SK-N-SH treated with all-trans-retinoic acid at 6 μM for 48 hours (cell line): Measurements from ENCODE around the gene UCKL1.

Source experiments
- ATAC-seq: fragments of 200-7000 bp; cut with Tn5 transposase; 3 replicates; pipeline ENCODE4 v1.9.1; 2020; ENCODE audit warnings: mild to moderate bottlenecking, moderate library complexity
- ARNTL ChIP-seq: fragments of 450-650 bp; formaldehyde crosslinking; IDR thresholded peaks from 2 replicates; pipeline ENCODE4 v1.5.0; 2020; ENCODE audit warnings: low read depth, mild to moderate bottlenecking, moderate library complexity, borderline replicate concordance
- BACH2 ChIP-seq: fragments of 250-450 bp; sonication (Bioruptor Pico); IDR thresholded peaks from 2 replicates; pipeline ENCODE4 v1.9.0; 2021; ENCODE audit warnings: mild to moderate bottlenecking, borderline replicate concordance
- CREB5 ChIP-seq: fragments of 250-450 bp; sonication (Bioruptor Pico); IDR thresholded peaks from 2 replicates; pipeline ENCODE4 v1.5.1; 2020; ENCODE audit warnings: low read depth, mild to moderate bottlenecking, moderate library complexity
- CSDC2 ChIP-seq: fragments of 250-450 bp; sonication (Bioruptor Pico); IDR thresholded peaks from 2 replicates; pipeline ENCODE4 v1.5.0; 2020; ENCODE audit warnings: mild to moderate bottlenecking, moderate library complexity
- CSRNP3 ChIP-seq: fragments of 250-450 bp; sonication (Bioruptor Pico); IDR thresholded peaks from 2 replicates; pipeline ENCODE4 v1.5.1; 2021; ENCODE audit warnings: mild to moderate bottlenecking, moderate library complexity
- ESRRG ChIP-seq: fragments of 250-450 bp; sonication (Bioruptor Pico); IDR thresholded peaks from 2 replicates; pipeline ENCODE4 v1.6.1; 2021; ENCODE audit warnings: mild to moderate bottlenecking
- GLIS3 ChIP-seq: fragments of 250-450 bp; sonication (Bioruptor Pico); IDR thresholded peaks from 2 replicates; pipeline ENCODE4 v1.5.0; 2020; ENCODE audit warnings: mild to moderate bottlenecking, moderate library complexity
- PATZ1 ChIP-seq: fragments of 250-450 bp; sonication (Bioruptor Pico); IDR thresholded peaks from 2 replicates; pipeline ENCODE4 v1.8.0; 2020; ENCODE audit warnings: mild to moderate bottlenecking, moderate library complexity, borderline replicate concordance
- POU6F1 ChIP-seq: fragments of 250-450 bp; sonication (Bioruptor Pico); IDR thresholded peaks from 2 replicates; pipeline ENCODE4 v1.8.0; 2021; ENCODE audit warnings: low read depth, mild to moderate bottlenecking, moderate library complexity, borderline replicate concordance
- PPARA ChIP-seq: fragments of 250-450 bp; sonication (Bioruptor Pico); IDR thresholded peaks from 2 replicates; pipeline ENCODE4 v1.5.0; 2020; ENCODE audit warnings: mild to moderate bottlenecking, borderline replicate concordance
- RARB ChIP-seq: fragments of 250-450 bp; sonication (Bioruptor Pico); IDR thresholded peaks from 2 replicates; pipeline ENCODE4 v1.8.0; 2021; ENCODE audit warnings: mild to moderate bottlenecking, moderate library complexity
- SNAI2 ChIP-seq: fragments of 250-450 bp; sonication (Bioruptor Pico); IDR thresholded peaks from 2 replicates; pipeline ENCODE4 v1.5.0; 2020; ENCODE audit warnings: mild to moderate bottlenecking, moderate library complexity
- TCF4 ChIP-seq: fragments of 250-450 bp; sonication (Bioruptor Pico); IDR thresholded peaks from 2 replicates; pipeline ENCODE4 v1.8.0; 2021; ENCODE audit warnings: mild to moderate bottlenecking, moderate library complexity, borderline replicate concordance
- TOX ChIP-seq: fragments of 250-450 bp; sonication (Bioruptor Pico); IDR thresholded peaks from 2 replicates; pipeline ENCODE4 v1.8.0; 2021; ENCODE audit warnings: mild to moderate bottlenecking, moderate library complexity, borderline replicate concordance
- TSHZ2 ChIP-seq: fragments of 250-450 bp; sonication (Bioruptor Pico); IDR thresholded peaks from 2 replicates; pipeline ENCODE4 v1.5.0; 2020; ENCODE audit warnings: mild to moderate bottlenecking, moderate library complexity
- ZC3H10 ChIP-seq: fragments of 250-450 bp; sonication (Bioruptor Pico); IDR thresholded peaks from 2 replicates; pipeline ENCODE4 v1.5.1; 2021; ENCODE audit warnings: mild to moderate bottlenecking, moderate library complexity
- ZFP3 ChIP-seq: fragments of 250-450 bp; sonication (Bioruptor Pico); IDR thresholded peaks from 2 replicates; pipeline ENCODE4 v1.5.0; 2020; ENCODE audit warnings: mild to moderate bottlenecking, moderate library complexity
- ZFP30 ChIP-seq: fragments of 450-650 bp; formaldehyde crosslinking; IDR thresholded peaks from 2 replicates; pipeline ENCODE4 v1.5.0; 2022; ENCODE audit warnings: mild to moderate bottlenecking, moderate library complexity
- ZNF565 ChIP-seq: fragments of 450-650 bp; formaldehyde crosslinking; conservative IDR thresholded peaks from 2 replicates; pipeline ENCODE4 v1.5.0; 2020; ENCODE audit warnings: low read depth, mild to moderate bottlenecking, moderate library complexity
- ZNF70 ChIP-seq: fragments of 450-650 bp; formaldehyde crosslinking; IDR thresholded peaks from 2 replicates; pipeline ENCODE4 v1.5.0; 2020; ENCODE audit warnings: mild to moderate bottlenecking, moderate library complexity
- ZNF8 ChIP-seq: fragments of 450-650 bp; formaldehyde crosslinking; IDR thresholded peaks from 2 replicates; pipeline ENCODE4 v1.5.0; 2020; ENCODE audit warnings: mild to moderate bottlenecking, moderate library complexity

The UCKL1 gene

GRCh38 chr20:64000906-64001305 lies 44.7 kb upstream of the UCKL1 start:
- no peak for TF ChIP-seq PPARA (CRISPR knock-in tag)
- TF ChIP-seq CSDC2 (CRISPR knock-in tag), result no peak
- no peak for TF ChIP-seq BACH2 (CRISPR knock-in tag)
- no peak for TF ChIP-seq ZFP30 (CRISPR knock-in tag)
- no peak for TF ChIP-seq TSHZ2 (CRISPR knock-in tag)
- TF ChIP-seq ZNF8 (CRISPR knock-in tag), result no peak
- no peak for TF ChIP-seq TOX (CRISPR knock-in tag)
- no peak for TF ChIP-seq SNAI2 (CRISPR knock-in tag)
- no peak for TF ChIP-seq CSRNP3 (CRISPR knock-in tag)
- TF ChIP-seq ZC3H10 (CRISPR knock-in tag), result no peak
- TF ChIP-seq GLIS3 (CRISPR knock-in tag), result no peak
- no peak for TF ChIP-seq RARB (CRISPR knock-in tag)
- no peak for TF ChIP-seq ZNF565 (CRISPR knock-in tag)
- TF ChIP-seq, all 23 proteins: peak for 0
- no peak for ATAC-seq

- ATAC-seq, result no peak
- TF ChIP-seq ARNTL (CRISPR knock-in tag) (no peak), SNAI2 (CRISPR knock-in tag) (no peak), TOX (CRISPR knock-in tag) (no peak), ZNF8 (CRISPR knock-in tag) (no peak), PPARA (CRISPR knock-in tag) (no peak), ZNF565 (CRISPR knock-in tag) (no peak), ESRRG (CRISPR knock-in tag) (no peak), POU6F1 (CRISPR knock-in tag) (no peak), GLIS3 (CRISPR knock-in tag) (no peak), ZFP30 (CRISPR knock-in tag) (no peak), CSDC2 (CRISPR knock-in tag) (no peak), TSHZ2 (CRISPR knock-in tag) (no peak), ZFP3 (CRISPR knock-in tag) (no peak), ZC3H10 (CRISPR knock-in tag) (no peak)
These were observed 26.7 kb upstream of the UCKL1 start for GRCh38 chr20:63982937-63983336.

- peak; percentile 76 for ATAC-seq
- no peak for TF ChIP-seq ZNF70
- TF ChIP-seq ARNTL (CRISPR knock-in tag), result no peak
- TF ChIP-seq CREB5 (CRISPR knock-in tag), result no peak
- TF ChIP-seq CSDC2 (CRISPR knock-in tag), result no peak
- no peak for TF ChIP-seq PATZ1 (CRISPR knock-in tag)
- no peak for TF ChIP-seq RARB (CRISPR knock-in tag)
- TF ChIP-seq TCF4 (CRISPR knock-in tag), result no peak
- no peak for TF ChIP-seq POU6F1 (CRISPR knock-in tag)
- TF ChIP-seq ZFP30 (CRISPR knock-in tag), result no peak
- no peak for TF ChIP-seq ZFP3 (CRISPR knock-in tag)
- no peak for TF ChIP-seq ZC3H10 (CRISPR knock-in tag)
- TF ChIP-seq ZNF8 (CRISPR knock-in tag), result no peak
These were observed 24.9 kb upstream of the UCKL1 start, which contains the start of gene PRPF6 for GRCh38 chr20:63980806-63981728. TSS of gene PRPF6 (plus strand) at chr20:63981132. CDS start at chr20:63981246, 114 bp downstream.
